Stimulated activated CD4-positive, alpha-beta T cell treated with anti-CD3 and anti-CD28 coated beads, TNF-alpha, amount 100 ng/mL, for 1 hour (primary cell): Measurements from ENCODE around the gene NREP.

Source experiments
- DNase-seq, 3 donors: peaks; one replicate each; pipeline ENCODE4 v3.0.0-alpha.2; 2020; ENCODE audit warnings: low read depth in 3 of 3, low spot score in 1 of 3

NREP gene

DNA sequence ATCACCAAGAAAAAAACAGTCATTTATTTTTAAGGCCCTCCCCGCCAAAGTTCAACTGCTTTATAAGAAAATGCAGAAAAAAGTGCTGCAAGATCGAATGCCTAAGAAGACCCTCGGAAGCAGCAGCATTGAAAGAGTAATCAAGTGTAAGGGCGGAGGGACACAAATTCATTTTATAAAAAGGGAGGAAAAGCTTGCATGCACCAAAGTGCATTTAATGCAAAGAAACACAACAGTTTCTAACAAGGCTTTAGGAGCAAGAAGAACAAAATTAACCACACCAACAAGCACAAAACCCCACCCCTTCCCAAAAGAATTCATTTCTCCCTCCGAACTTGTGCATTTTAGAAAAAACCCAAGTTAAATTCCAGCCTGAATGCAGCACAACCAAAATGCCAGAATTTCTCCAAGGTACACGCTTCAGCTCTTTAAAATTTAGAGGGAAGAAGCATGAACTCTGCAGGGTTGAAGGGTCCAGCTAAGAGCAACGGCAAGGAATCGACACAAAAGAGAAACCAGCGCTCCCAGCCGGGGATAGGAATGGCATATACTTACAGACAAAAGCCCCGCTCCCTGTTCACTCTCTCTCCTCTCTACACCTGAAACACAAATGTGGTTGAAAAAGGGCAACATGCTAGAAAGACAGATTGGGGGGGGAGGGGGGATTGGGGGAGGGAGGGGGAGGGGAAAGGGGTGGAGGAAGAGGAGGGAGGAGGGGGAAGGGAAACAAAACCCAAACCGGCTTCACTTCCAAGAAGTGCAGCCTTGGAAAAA, at the start of gene NREP:
NREP (minus strand) TSS at position 614 of the 774 bp plus-strand sequence. CDS start 1,422 bp downstream, outside the sequence.
- no peak for DNase-seq

DNA sequence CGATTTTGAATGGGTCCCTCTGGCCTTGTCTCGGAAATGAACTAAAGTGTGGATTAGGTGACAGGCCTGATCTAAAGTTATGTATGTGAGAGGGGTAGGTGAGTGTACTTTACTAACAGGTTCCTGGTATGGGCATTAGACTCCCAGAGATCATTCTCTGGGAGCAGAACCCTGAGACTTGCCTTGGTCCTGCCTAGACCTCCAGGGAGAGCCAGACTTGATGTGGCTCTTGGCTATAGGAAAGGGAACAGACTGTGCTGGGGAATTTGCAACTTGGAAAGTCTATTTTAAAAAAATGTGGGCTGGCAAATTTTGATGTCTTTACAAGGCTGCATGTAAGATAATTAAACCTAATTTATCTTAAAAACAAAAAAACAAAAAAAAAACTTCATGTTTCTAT, 49.8 kb upstream of the NREP start:
- no peak for DNase-seq

- DNase-seq: no peak
These were observed 49.2 kb upstream of the NREP start for GRCh38 chr5:111806156-111806555.

DNA sequence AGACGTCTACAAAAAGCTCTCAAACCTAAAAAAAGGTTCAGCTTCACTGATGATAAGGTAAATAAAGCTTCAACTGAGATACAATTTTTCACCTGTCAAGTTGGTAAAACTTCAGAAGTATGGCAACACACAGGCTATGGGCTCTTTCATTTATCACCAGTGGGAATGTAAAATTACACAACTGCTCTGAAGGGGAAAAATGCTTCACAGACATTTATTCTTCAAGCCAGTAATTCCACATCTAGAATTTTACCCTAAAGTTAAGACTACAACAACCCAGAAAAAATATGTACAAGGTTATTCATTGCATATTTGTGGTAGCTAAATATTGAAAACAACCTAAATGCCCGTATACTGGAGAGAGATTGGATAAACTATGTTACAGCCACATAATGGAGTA, 48.1 kb upstream of the NREP start:
- no peak for DNase-seq

- DNase-seq: no peak
These were observed 43.4 kb upstream of the NREP start for GRCh38 chr5:111800351-111800750.

DNA sequence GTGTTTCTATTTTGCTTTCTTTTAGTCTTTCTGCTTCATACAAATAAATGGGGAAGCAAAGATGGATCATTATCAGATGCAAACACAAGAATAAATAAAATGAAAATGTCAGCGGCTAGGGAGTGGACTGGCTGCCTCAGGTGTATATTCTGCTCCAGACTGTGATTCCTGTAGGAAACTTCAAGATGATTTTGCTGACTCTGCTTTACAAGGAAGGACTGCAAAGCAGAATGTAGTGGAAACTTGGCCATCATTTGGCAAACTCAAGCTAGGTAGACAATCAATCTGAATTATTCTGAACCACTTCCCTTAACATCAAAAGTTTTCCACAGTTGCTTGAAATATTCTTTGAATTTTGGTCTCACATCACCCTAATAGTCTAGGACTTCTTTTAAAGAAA, 38.1 kb upstream of the NREP start:
- no peak for DNase-seq

GRCh38 chr5:111792471-111793058, 35.6 kb upstream of the NREP start:
- no peak for DNase-seq

GRCh38 chr5:111790295-111790694, 33.3 kb upstream of the NREP start:
- DNase-seq: no peak

DNA sequence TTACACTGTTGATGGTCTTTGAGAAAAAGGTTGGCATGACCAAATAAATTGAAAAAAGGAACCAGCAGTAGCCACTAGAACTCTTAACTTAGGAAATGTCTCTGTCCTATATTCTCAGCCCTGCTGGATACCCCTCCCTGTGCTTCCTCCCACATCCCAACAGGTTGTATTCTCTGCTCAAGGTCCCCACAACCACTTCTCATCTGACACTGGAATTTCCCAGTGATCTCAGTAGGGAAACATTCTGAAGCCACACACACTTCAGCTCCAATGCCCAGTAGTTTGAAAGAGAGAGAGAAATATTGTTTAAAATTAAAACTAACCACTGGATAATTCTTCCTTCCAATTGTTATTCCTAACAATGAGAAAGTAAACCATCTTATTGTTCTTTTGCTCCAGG, 30.0 kb upstream of the NREP start:
- DNase-seq: no peak

GRCh38 chr5:111784491-111785181, 27.6 kb upstream of the NREP start:
- DNase-seq: no peak

DNA sequence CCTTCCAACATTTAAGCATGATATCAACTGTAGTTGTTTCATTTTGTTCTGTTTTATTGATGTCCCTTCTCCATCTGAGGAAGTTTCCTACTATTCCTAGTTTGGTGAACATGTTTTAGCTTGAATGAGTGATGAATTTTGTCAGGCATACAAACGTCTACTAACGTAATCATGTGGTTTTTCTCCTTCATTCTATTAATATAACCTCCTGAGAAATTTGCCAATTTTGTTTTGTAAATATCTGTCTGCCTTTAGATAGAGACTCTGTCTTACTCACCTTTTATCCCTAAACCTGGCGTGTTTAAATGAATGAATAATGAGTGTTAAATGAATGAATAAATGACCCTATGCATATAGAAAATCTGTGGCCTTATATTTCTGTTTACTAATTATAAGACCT, 26.5 kb upstream of the NREP start:
- no peak for DNase-seq

DNA sequence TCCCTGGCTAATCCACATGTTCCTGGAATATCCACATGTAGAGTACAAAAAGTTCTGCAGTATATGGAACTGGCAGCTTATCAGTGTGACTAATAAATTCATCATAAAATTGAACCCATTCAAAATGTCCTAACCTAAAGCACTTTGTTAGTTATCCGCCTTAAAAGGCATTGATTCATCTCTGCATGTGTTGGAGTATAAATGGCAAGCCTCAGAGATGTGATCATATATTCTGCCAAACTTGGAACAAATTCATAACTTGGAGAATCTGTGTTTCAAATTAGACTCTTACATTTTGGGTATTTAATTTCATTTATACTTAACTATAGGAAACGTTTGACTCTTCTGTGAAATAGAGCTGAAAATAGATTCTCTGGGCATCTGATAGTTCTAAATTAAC, 25.2 kb upstream of the NREP start:
- no peak for DNase-seq

- DNase-seq: no peak
These were observed 24.2 kb upstream of the NREP start for GRCh38 chr5:111781200-111781599.

DNA sequence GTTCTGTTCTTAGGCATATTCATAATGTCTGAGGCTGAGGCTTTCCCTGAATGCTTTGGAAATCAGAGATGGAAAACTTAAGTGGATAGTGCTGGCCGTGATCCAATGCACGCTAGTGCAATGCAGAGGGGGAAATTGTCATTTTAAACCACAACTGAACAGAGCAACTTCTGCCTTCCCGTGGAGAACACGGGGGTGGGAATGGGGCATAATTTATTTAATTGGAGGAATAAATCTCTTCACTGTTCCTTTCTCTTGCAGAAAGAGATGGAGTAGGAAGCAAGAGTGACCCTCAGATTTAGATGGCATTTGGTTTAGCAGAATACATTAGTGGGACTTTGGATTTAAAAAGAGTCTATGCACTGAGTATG, 22.9 kb upstream of the NREP start:
- DNase-seq: no peak

- no peak for DNase-seq
These were observed 22.4 kb upstream of the NREP start for GRCh38 chr5:111779260-111779921.

DNA sequence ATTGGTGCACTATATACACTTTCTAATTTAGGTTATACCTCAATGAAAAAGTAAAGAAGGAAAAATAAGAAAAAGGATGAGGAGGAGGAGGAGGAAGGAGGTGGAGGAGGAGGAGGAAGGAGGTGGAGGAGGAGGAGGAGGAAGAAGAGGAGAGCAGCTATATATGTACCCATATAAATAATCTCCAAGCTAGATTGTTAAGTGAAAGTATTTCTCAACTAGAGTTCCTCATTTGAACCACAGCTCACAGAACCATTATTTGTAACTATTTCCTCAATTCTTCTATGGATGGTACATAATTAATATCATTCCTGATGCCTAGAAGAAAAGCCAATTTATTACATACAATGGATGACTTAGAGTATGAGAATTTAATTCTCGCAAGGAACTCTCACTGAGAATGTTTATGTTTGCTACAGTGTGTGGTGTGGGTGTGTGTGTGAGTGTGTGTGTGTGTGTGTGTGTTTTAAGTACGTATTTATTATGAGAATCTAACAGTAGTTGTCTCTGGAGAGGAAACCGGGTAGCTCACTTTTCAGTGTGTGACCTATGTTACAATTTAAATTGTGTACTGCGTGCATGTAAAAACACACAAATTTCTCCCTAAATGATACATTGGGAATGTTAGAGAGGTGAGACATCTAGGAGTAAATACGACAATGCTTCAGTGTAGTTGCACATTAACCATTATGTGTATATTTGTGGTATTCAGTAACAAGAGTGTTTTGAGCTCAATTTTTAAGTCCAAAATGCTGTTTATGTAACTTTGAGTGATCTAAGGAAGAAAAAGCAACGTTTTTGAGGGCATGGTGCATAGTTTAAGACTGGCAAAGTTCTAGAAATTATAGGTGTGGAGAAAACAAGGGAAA, 20.2 kb upstream of the NREP start:
- no peak for DNase-seq

- no peak for DNase-seq
These were observed 18.2 kb upstream of the NREP start for GRCh38 chr5:111775224-111775623.

DNA sequence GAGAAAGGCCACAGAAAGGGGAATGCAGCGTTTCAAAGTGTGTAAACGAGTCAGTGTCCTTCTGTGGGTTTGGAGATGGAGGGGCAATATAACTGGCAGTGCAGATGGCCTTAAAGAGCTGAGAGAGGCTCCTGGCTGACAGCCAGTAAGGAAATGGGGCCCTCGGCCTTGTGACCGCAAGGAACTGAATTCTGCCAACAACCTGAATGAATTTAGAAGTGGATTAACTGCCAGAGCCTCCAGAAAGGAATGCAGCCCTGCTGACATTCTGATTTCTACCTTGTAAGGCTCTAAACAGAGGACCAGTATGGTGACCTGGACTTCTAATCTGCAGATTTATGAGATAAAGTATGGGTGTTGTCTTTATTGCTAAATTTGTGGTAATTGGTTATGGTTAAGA, 17.5 kb upstream of the NREP start:
- DNase-seq: no peak

DNA sequence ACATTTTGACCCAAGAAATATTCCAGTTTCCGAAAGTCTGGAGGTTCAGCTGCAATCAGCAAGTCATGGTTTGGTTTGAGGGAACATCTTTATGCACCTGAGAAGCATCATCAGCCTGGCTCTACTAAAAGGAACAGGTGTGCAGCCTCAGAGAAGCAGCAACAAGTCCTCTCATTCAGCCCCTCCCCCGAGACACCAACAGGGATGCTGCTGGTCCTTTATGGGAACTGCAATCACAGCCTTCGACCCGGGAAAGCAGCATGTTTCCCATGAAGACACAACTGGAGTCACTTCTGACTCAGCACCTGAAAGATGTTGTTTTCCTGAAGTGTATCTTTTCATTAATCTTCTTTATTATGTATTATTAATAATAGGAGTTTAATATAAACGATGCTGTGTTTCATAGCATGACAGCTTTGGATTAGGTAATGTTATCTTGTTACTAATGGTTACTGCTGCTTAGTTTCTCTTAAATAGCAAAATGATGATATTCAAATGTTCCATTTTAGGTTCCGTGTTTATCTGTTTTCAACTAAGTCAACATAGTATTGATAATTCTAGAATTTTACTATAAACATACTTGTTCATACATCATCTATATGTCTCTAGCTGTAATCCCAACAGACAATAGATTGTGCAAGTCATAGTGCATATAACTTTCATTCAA, 15.6 kb upstream of the NREP start:
- no peak for DNase-seq

- no peak for DNase-seq
These were observed 12.5 kb upstream of the NREP start for GRCh38 chr5:111769541-111769940.
